ENCODE results near the gene BAD. TPM values are rescaled to one million over a fixed set of nuclear protein-coding genes. Genes with fewer than 3 reads are reported as not detected.

BAD gene
- total RNA-seq, 2 donors from 2014 or later, result 140 to 161 TPM

DNA sequence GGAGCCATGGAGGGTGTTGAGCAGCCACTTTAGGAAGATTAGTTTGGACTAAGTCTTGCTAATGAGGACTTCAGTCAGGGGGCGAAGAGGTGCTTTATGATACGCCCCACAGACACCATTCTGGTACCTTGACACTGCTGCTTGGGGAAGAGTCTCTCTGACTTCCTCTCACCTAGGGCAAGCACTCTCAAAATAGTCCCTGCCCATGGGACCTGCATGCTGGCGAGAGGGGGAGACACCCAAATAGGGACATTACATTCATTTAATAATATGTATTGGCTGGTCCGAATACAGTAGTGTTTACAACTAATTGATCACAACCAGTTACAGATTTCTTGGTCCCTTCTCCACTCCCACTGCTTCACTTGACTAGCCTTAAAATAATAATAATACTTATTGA is 11.3 kb upstream of the BAD start:
- Histone ChIP-seq H3K4me3 (no peak overlapping the region), H3K9me3 (no peaks in the 10 kb centered on the region), H3K36me3 (no peaks in the 10 kb centered on the region), H3K4me1 (replicated peaks) (peaks cover 17% of the 10 kb centered on the region), H3K27me3 (replicated peaks; ENCODE audit: insufficient read depth) (peaks cover 9% of the 10 kb centered on the region), H3K27ac (no peak overlapping the region)
- DNase-seq (ENCODE audit: low spot score), result no peak
- TF ChIP-seq POLR2A (IDR thresholded peaks at IDR 0.05) (no peak), POLR2AphosphoS5 (IDR thresholded peaks at IDR 0.05) (no peak)
- TF ChIP-seq, protein P1, sequence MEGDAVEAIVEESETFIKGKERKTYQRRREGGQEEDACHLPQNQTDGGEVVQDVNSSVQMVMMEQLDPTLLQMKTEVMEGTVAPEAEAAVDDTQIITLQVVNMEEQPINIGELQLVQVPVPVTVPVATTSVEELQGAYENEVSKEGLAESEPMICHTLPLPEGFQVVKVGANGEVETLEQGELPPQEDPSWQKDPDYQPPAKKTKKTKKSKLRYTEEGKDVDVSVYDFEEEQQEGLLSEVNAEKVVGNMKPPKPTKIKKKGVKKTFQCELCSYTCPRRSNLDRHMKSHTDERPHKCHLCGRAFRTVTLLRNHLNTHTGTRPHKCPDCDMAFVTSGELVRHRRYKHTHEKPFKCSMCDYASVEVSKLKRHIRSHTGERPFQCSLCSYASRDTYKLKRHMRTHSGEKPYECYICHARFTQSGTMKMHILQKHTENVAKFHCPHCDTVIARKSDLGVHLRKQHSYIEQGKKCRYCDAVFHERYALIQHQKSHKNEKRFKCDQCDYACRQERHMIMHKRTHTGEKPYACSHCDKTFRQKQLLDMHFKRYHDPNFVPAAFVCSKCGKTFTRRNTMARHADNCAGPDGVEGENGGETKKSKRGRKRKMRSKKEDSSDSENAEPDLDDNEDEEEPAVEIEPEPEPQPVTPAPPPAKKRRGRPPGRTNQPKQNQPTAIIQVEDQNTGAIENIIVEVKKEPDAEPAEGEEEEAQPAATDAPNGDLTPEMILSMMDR (IDR thresholded peaks at IDR 0.05), result no peak
- WGBS, result 92% methylated on average over 4 of the region's 4 CpGs
- intact Hi-C loops (cut with DNase I), result no loop called here

DNA sequence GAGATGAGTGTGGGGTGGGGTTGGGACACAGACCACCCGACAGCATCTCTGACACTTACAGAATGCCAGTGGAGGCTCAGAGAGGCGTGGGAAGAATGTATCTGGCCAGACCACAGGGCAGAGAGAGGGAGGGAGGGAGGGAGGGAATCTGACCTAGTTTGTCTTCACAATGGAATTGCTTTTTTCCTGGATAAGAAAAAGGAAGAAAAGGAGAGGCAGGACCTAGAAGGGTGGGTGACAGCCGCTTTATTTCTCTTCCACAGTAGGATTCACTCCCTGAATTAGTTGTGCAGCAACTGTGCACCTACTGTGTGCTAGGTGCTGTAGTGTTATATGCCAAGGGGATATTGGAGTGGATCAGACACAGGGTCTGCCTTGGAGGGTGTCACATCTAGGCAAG is 10.3 kb upstream of the BAD start:
- intact Hi-C loops (cut with DNase I), result no loop called here
- no peaks in the 10 kb centered on the region for H3K9me3 ChIP-seq
- TF ChIP-seq, protein P1 (IDR thresholded peaks at IDR 0.05), result no peak
- TF ChIP-seq POLR2A (IDR thresholded peaks at IDR 0.05) (no peak), POLR2AphosphoS5 (IDR thresholded peaks at IDR 0.05) (no peak)
- no peak for DNase-seq (ENCODE audit: low spot score)
- WGBS, result 58% methylated on average over 3 of the region's 3 CpGs
- no peak overlapping the region for H3K4me3 ChIP-seq
- H3K36me3 ChIP-seq, result no peaks in the 10 kb centered on the region
- H3K27me3 ChIP-seq (replicated peaks; ENCODE audit: insufficient read depth), result peaks cover 6% of the 10 kb centered on the region
- H3K27ac ChIP-seq, result no peak overlapping the region
- peaks cover 9% of the 10 kb centered on the region for H3K4me1 ChIP-seq (replicated peaks)

DNA sequence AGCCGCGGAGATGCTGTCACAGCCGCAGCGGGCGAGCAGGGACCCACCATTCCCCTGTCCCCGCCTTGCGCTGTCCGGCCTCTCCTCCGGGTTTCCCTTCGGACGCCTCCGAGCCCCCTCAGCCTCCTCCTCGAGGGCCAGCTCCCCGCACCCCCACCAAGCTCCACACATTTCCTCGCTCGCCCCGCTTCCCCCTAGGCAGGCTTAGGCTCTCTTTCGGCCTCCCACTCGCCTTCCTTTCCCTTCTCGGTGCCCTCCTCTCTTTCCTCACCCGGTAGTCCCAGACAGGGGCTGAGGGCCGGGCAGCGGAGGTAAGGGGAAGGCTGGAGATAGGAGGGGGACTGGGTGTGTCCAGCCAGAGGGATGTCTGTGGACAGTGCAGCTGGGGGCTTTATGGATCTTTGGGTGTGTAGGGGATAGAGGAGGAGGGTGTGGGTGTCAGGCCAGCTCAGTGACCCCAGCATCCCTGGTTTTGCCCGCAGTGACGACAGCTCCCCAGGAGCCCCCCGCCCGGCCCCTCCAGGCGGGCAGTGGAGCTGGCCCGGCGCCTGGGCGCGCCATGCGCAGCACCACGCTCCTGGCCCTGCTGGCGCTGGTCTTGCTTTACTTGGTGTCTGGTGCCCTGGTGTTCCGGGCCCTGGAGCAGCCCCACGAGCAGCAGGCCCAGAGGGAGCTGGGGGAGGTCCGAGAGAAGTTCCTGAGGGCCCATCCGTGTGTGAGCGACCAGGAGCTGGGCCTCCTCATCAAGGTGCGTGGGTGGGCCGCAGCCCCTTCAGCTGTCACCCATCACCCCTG is 8.2 kb upstream of the BAD start:
- TF ChIP-seq, protein P1 (IDR thresholded peaks at IDR 0.05), result no peak
- TF ChIP-seq POLR2A (IDR thresholded peaks at IDR 0.05) (no peak), POLR2AphosphoS5 (IDR thresholded peaks at IDR 0.05) (no peak)
- intact Hi-C loops (cut with DNase I), result no loop called here
- DNase-seq (ENCODE audit: low spot score), result no peak
- Histone ChIP-seq H3K9me3 (no peaks in the 10 kb centered on the region), H3K27me3 (replicated peaks; ENCODE audit: insufficient read depth) (peaks cover 5% of the 10 kb centered on the region), H3K4me3 (peak overlapping the region in 1 of 2 donors; percentile 19), H3K27ac (no peak overlapping the region), H3K36me3 (no peaks in the 10 kb centered on the region), H3K4me1 (replicated peaks) (peaks cover 3% of the 10 kb centered on the region)
- 46% methylated on average over 42 of the region's 42 CpGs for WGBS

DNA sequence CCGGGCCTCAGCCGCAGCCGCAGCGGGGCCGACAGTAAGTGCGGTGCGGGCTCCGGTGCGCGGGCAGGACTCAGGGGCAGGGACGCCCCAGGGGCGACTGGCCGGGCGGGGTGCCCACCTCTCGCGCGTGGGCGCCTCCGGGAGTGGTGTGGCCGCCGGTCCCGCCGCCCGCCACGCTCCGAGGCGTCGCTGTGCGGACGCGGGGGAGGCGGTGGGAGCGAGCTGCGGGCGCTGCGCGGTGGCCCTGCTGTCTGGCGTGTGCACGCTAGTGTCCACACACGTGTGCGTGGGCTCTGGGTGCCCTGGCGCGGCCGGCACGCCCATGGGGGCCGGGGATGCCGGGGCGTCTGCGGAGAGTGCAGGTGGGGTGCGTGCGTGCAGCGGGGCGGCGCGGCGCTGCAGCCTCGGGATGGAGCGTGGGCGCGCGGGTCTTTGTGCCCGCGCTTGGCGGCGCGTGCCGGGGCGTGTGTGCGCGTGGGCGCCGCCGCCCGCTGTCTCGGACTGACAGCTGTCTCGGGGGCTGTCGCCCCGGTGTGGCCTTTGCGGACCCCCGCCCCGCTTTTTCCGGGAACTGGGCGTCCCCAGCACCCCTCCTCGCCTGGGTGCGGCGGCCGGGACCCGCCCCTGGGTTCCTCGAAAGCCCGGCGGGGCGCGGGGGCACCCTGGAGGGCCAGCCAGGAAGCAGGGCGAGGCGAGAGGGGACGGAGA is 7.4 kb upstream of the BAD start:
- Histone ChIP-seq H3K4me3 (peak overlapping the region; percentile 5 to 19), H3K27ac (no peak overlapping the region), H3K36me3 (no peaks in the 10 kb centered on the region), H3K9me3 (no peaks in the 10 kb centered on the region), H3K27me3 (replicated peaks; ENCODE audit: insufficient read depth) (peaks cover 5% of the 10 kb centered on the region), H3K4me1 (replicated peaks) (peaks cover 3% of the 10 kb centered on the region)
- DNase-seq (ENCODE audit: low spot score), result no peak
- TF ChIP-seq, protein P1 (IDR thresholded peaks at IDR 0.05), result no peak
- TF ChIP-seq POLR2A (IDR thresholded peaks at IDR 0.05), result no peak
- TF ChIP-seq POLR2AphosphoS5 (IDR thresholded peaks at IDR 0.05), result no peak
- intact Hi-C loops (cut with DNase I), result no loop called here
- WGBS, result 0% methylated on average over 33 of the region's 96 CpGs
